GM23248 (cell line): Measurements from ENCODE around the gene ADGRG1. TPM values are rescaled to one million over a fixed set of nuclear protein-coding genes. Genes with fewer than 3 reads are reported as not detected.

Experiments
- DNase-seq: peaks from one replicate; pipeline ENCODE4 v3.0.0-alpha.2; 2015
- H2AFZ ChIP-seq: fragments of 200-600 bp; sonication (generic); 2 replicates; pipeline ENCODE4 v1.6.1; 2016; ENCODE audit warnings: antibody characterized with exemption
- H3F3A ChIP-seq: fragments of 200-600 bp; sonication (generic); 2 replicates; pipeline ENCODE4 v1.6.1; 2016; ENCODE audit warnings: mild to moderate bottlenecking, antibody characterized with exemption, mixed run types; ENCODE audit not compliant: insufficient read depth
- H3K27ac ChIP-seq: fragments of 200-600 bp; sonication (generic); 2 replicates; pipeline ENCODE4 v1.5.1; 2016; ENCODE audit warnings: mild to moderate bottlenecking
- H3K27me3 ChIP-seq: fragments of 200-600 bp; sonication (generic); replicated peaks from 2 replicates; pipeline ENCODE4 v1.6.1; 2016; ENCODE audit warnings: mild to moderate bottlenecking; ENCODE audit not compliant: insufficient read depth
- H3K36me3 ChIP-seq: fragments of 200-600 bp; sonication (generic); 2 replicates; pipeline ENCODE4 v1.6.1; 2016; ENCODE audit warnings: low read depth, mild to moderate bottlenecking
- H3K4me1 ChIP-seq: fragments of 200-600 bp; sonication (generic); 2 replicates; pipeline ENCODE4 v1.6.1; 2016; ENCODE audit warnings: mild to moderate bottlenecking; ENCODE audit not compliant: insufficient read depth
- H3K4me2 ChIP-seq: fragments of 200-600 bp; sonication (generic); one replicate; pipeline ENCODE4 v1.6.1; 2016; ENCODE audit warnings: mild to moderate bottlenecking; ENCODE audit not compliant: unreplicated experiment
- H3K4me3 ChIP-seq: fragments of 200-600 bp; sonication (generic); 2 replicates; pipeline ENCODE4 v1.5.1; 2016; ENCODE audit warnings: mild to moderate bottlenecking
- H3K79me2 ChIP-seq: fragments of 200-600 bp; sonication (generic); 2 replicates; pipeline ENCODE4 v1.6.1; 2016; ENCODE audit warnings: mild to moderate bottlenecking; ENCODE audit not compliant: insufficient read depth
- H3K9ac ChIP-seq: fragments of 200-600 bp; sonication (generic); 2 replicates; pipeline ENCODE4 v1.6.1; 2016; ENCODE audit warnings: mild to moderate bottlenecking
- H3K9me2 ChIP-seq: fragments of 200-600 bp; sonication (generic); 2 replicates; pipeline ENCODE4 v1.6.1; 2016; ENCODE audit warnings: mixed run types, mild to moderate bottlenecking, moderate library complexity; ENCODE audit not compliant: insufficient read depth
- H3K9me3 ChIP-seq: fragments of 200-600 bp; sonication (generic); one replicate; pipeline ENCODE4 v1.6.1; 2017; ENCODE audit warnings: low read depth
- H4K20me1 ChIP-seq: fragments of 200-600 bp; sonication (generic); 2 replicates; pipeline ENCODE4 v1.6.0; 2016; ENCODE audit not compliant: insufficient read depth
- EZH2 ChIP-seq: fragments of 200-600 bp; sonication (generic); IDR thresholded peaks from 2 replicates; pipeline ENCODE4 v1.6.1; 2018; ENCODE audit warnings: antibody characterized with exemption, mild to moderate bottlenecking; ENCODE audit not compliant: insufficient read depth, poor library complexity, severe bottlenecking
- EZH2phosphoT487 ChIP-seq: fragments of 200-600 bp; sonication (generic); IDR thresholded peaks from 2 replicates; pipeline ENCODE4 v1.6.1; 2018; ENCODE audit warnings: antibody characterized with exemption, moderate library complexity, mild to moderate bottlenecking, low read depth; ENCODE audit not compliant: insufficient read depth
- WGBS, 2 experiments: methylation state at CpG; one replicate each; pipeline ENCODE4 v1.1.6; 2015 to 2017; ENCODE audit warnings: low lambda C conversion rate in 2 of 2, low coverage in 1 of 2; ENCODE audit errors: missing lambda C conversion rate in 2 of 2; 5-methylcytosine and 5-hydroxymethylcytosine counted together
- in situ Hi-C: fragments of 300-500 bp; cut with MboI; formaldehyde crosslinking; loops from 2 replicates; pipeline ENCODE4 v1.15.0; 2020
- polyA plus RNA-seq: library from polyadenylated mRNA; unstranded; fragments of >200 nt; fragmentation: Nextera tagmentation; extraction: Ambion mirVana; gene quantifications from 2 replicates; pipeline ENCODE4 v1.2.1, GENCODE V29; 2016
- total RNA-seq: library from RNA; depleted of rRNA; stranded (reverse); fragments of >200 nt; shearing (Covaris generic); gene quantifications from 2 replicates; pipeline ENCODE4 v1.2.3, GENCODE V29; 2014

The ADGRG1 gene
- total and polyA plus RNA-seq, 2 experiments from 2014 or later: 0.54 to 0.58 TPM

DNA sequence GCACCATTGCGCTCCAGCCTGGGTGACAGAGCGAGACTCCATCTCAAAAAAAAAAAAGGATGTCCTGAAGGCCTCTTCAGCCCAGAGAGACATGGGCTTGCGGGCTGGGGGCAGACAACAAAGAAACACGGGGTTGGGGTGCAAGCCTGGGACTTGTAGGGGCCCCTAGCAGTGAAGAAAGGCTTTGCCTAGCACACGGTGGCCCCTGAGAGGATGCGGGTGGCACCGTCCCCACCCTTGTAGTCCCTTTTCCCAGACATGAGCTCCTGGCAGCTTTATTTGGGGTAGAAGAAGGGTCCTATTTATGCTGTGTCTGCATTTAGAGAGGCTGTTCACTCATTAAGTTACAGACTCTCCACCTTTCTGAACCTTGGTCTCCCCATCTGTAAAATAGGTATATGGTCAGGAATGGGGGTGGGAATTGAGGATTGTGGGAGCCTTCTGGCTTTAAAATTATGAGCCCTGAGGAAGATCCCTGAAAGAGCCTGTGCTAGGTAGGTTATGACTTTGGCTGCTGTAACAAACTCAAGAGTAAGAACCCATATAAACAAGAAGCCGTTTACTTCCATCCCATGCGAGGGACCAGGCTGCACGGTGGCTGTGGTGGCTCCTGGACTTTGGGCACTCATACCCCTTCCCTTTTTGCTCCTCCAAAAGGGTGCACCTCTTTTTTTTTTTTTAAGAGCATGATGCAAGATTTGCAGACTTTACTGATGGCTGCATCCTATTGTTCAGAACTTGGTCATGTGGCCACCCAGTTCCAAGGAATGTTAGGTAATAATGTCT lies 20.6 kb upstream of the ADGRG1 start:
- Histone ChIP-seq H3K9ac (no peak overlapping the region), H3K9me2 (no peaks in the 10 kb centered on the region), H3K4me3 (no peak overlapping the region), H3K27ac (no peak overlapping the region), H3F3A (no peaks in the 10 kb centered on the region; the same call in 1 of the 2 replicates), H3K9me3 (no peaks in the 10 kb centered on the region), H3K27me3 (peaks cover 6% of the 10 kb centered on the region; the same call in 1 of the 2 replicates), H3K4me1 (0 out of 2 replicates have a peak, but pooled peaks cover 5% of the 10 kb centered on the region), H2AFZ (no peak overlapping the region), H3K4me2 (no peak overlapping the region), H3K79me2 (no peaks in the 10 kb centered on the region), H4K20me1 (no peaks in the 10 kb centered on the region), H3K36me3 (no peaks in the 10 kb centered on the region)
- 90 to 91% methylated on average over 10 of the region's 10 CpGs for WGBS, 2 experiments
- TF ChIP-seq EZH2phosphoT487 (no peak), EZH2 (no peak)
- in situ Hi-C loops: no loop called here
- no peak for DNase-seq

DNA sequence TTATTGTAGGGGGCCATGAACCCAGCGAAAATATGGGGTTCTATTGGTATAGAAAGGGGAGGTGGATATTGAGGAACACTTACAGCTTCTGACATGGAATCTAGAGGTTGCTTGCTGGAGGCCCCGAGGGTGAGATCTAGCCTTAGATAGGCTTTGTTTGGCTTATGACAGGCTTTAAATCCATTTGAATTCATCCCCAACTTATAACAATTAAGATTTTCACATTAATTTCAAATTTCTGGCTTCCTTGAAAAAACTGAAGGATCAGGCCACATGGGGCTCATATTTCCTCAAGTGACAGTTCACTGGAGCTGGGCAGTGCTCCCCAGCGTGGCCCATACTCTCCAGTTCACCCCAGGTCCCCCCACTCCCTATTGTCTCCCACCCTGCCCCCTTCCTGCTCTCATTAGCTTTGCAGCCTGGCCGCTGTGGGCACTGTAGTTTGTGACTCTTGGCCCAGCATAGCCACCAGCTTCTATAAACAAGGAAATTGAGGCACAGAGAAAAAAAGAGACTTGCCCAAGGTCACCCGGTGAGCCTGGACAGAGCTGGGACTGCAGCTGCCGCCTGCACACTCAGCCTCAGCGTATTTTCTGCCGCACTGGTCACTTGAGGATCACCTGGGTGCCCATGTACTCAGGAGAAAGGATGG lies 19.8 kb upstream of the ADGRG1 start:
- Histone ChIP-seq H3F3A (no peaks in the 10 kb centered on the region; the same call in 1 of the 2 replicates), H3K27ac (no peak overlapping the region), H3K9me3 (no peaks in the 10 kb centered on the region), H3K4me3 (no peak overlapping the region), H3K27me3 (no peaks in the 10 kb centered on the region), H3K4me1 (0 out of 2 replicates have a peak, but pooled peaks cover 5% of the 10 kb centered on the region), H3K79me2 (no peaks in the 10 kb centered on the region), H3K4me2 (no peak overlapping the region), H3K36me3 (no peaks in the 10 kb centered on the region), H3K9ac (no peak overlapping the region), H4K20me1 (no peaks in the 10 kb centered on the region), H2AFZ (no peak overlapping the region), H3K9me2 (no peaks in the 10 kb centered on the region)
- in situ Hi-C loops: no loop called here
- WGBS, 2 experiments: 82 to 86% methylated on average over 8 of the region's 8 CpGs
- no peak for TF ChIP-seq EZH2
- no peak for TF ChIP-seq EZH2phosphoT487
- DNase-seq: no peak

DNA sequence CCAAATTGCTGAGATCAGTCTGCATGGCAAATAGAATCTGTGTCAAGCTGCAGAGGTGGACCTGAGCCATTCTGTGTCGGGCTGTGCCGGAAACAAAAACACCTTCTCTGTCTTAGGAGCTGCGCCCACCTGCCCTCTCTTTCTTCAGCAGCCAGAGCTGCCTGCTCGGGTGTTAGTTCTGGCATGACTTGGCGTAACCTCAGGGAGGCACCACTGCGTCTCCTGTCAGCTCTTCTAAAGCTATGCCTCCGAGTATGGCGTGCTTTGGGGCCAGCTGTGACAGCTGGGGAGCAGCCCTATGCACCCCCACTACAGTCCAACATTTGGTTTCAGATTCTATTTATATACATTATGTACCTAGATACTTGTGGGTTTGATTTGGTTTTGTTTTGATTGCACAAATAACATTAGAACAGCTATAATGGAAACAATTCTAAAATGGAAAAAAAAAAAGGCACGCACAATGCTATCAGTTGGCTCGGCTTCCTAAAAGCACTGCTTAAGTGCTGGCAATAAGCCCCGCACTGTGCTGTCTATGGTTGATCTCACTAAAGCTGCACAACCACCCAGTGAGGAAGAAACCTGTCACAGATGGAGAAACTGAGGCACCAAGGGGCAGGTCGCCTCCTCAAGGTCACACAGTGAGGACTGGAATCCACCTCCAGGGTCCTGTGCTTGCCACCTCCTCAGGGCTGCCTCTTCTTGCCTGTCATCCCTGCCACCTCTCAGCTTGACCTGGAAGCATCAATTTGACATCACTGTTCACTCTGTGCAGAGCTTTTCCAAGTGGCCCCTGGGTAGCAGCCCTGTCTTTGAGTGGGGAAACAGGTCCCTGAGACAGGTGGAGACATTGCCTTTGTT lies 18.7 kb upstream of the ADGRG1 start:
- no peaks in the 10 kb centered on the region for H3K36me3 ChIP-seq
- in situ Hi-C loops: no loop called here
- TF ChIP-seq EZH2phosphoT487: no peak
- TF ChIP-seq EZH2: no peak
- H3K4me2 ChIP-seq: no peak overlapping the region
- no peaks in the 10 kb centered on the region for H3K79me2 ChIP-seq
- H3K9me2 ChIP-seq: no peaks in the 10 kb centered on the region
- 54 to 62% methylated on average over 12 of the region's 12 CpGs for WGBS, 2 experiments
- no peaks in the 10 kb centered on the region for H4K20me1 ChIP-seq
- no peak overlapping the region for H3K27ac ChIP-seq
- H2AFZ ChIP-seq: no peak overlapping the region
- 0 out of 2 replicates have a peak, but pooled peaks cover 5% of the 10 kb centered on the region for H3K4me1 ChIP-seq
- no peaks in the 10 kb centered on the region; the same call in 1 of the 2 replicates for H3F3A ChIP-seq
- no peak for DNase-seq
- H3K4me3 ChIP-seq: no peak overlapping the region
- H3K9me3 ChIP-seq: no peaks in the 10 kb centered on the region
- H3K27me3 ChIP-seq: no peaks in the 10 kb centered on the region
- no peak overlapping the region for H3K9ac ChIP-seq

DNA sequence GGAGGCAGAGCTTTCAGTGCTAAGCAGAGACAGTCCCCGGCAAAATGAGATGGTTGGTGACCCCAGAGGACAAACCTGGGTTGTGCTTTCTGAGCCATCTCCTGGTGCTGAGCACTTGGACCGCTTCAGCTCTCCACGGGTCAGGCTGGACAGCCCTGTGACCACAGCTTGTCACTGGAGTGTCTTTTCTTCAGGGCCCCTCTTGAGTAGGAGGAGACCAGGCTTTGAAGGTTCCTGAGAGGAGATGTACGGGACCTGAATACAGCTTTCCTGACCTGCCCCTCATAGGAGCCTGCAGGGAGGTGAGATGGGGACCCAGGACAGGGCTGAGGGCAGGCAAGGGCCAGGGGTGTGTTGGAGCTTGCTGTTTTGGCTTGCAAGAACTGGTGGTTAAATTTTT lies 17.8 kb upstream of the ADGRG1 start:
- Histone ChIP-seq H3K4me2 (no peak overlapping the region), H3K27me3 (no peaks in the 10 kb centered on the region), H3K9me2 (no peaks in the 10 kb centered on the region), H3K9ac (no peak overlapping the region), H3K27ac (no peak overlapping the region), H3K4me1 (0 out of 2 replicates have a peak, but pooled peaks cover 5% of the 10 kb centered on the region), H4K20me1 (no peaks in the 10 kb centered on the region), H3K9me3 (no peaks in the 10 kb centered on the region), H2AFZ (no peak overlapping the region), H3F3A (no peaks in the 10 kb centered on the region; the same call in 1 of the 2 replicates), H3K4me3 (no peak overlapping the region), H3K79me2 (no peaks in the 10 kb centered on the region), H3K36me3 (no peaks in the 10 kb centered on the region)
- TF ChIP-seq EZH2: no peak
- DNase-seq: no peak
- 60 to 65% methylated on average over 4 of the region's 4 CpGs for WGBS, 2 experiments
- in situ Hi-C loops: no loop called here
